T-helper 17 cell (primary cell): ENCODE data around the gene DCST1. TPM values are rescaled to one million over a fixed set of nuclear protein-coding genes. Genes with fewer than 3 reads are reported as not detected.

Experiments
- total RNA-seq, 4 donors: library from RNA in 2 of 4; stranded (reverse) in 2 of 4; gene quantifications; one replicate each; pipeline ENCODE4 v1.2.3 and lab custom pipeline; 2022 to 2026

Gene DCST1
- total RNA-seq, 2 donors from 2014 or later = 0.23 to 0.57 TPM

Other genes starting within 250 kb of the DCST1 start
- gene KCNN3, start 163.5 kb upstream of the DCST1 start, total RNA-seq = under 1 TPM; 0.12 to 0.29 TPM
- gene PMVK, start 97.1 kb upstream of the DCST1 start, total RNA-seq = 10 to 100 TPM; 19.0 to 19.9 TPM
- 100 to 1,000 TPM; 634 to 767 TPM for gene PBXIP1, start 77.7 kb upstream of the DCST1 start, total RNA-seq
- 10 to 100 TPM; 34.7 to 45.1 TPM for gene PYGO2, start 72.0 kb upstream of the DCST1 start, total RNA-seq
- 100 to 1,000 TPM in 1 of 2 donors, 10 to 100 TPM in 1; 99.5 to 105 TPM for gene SHC1, start 63.1 kb upstream of the DCST1 start, total RNA-seq
- gene CKS1B, start 59.1 kb upstream of the DCST1 start, total RNA-seq = 1 to 10 TPM; 9.3 to 9.4 TPM
- 10 to 100 TPM; 33.2 to 34.7 TPM for gene FLAD1, start 50.5 kb upstream of the DCST1 start, total RNA-seq
- gene LENEP, start 40.2 kb upstream of the DCST1 start, total RNA-seq = not detected
- gene ZBTB7B, start 31.0 kb upstream of the DCST1 start, total RNA-seq = 10 to 100 TPM; 63.8 to 73.6 TPM
- 1 to 10 TPM in 1 of 2 donors, under 1 TPM in 1; 0.94 to 1.3 TPM for gene DCST2, start within 50 bp of the DCST1 start, total RNA-seq
- 10 to 100 TPM; 30.3 to 33.8 TPM for gene ADAM15, start 17.5 kb downstream of the DCST1 start, total RNA-seq
- 1 to 10 TPM; 2.6 to 4.9 TPM for gene EFNA4, start 29.9 kb downstream of the DCST1 start, total RNA-seq
- 1 to 10 TPM in 1 of 2 donors, under 1 TPM in 1; 0.29 to 1.3 TPM for gene EFNA3, start 45.0 kb downstream of the DCST1 start, total RNA-seq
- gene EFNA1, start 94.1 kb downstream of the DCST1 start, total RNA-seq = 1 to 10 TPM in 1 of 2 donors, not detected in 1; 1.0 TPM
- gene SLC50A1, start 102.0 kb downstream of the DCST1 start, total RNA-seq = 10 to 100 TPM; 25.6 to 27.8 TPM
- gene DPM3, start 106.7 kb downstream of the DCST1 start, total RNA-seq = 10 to 100 TPM; 32.1 to 36.0 TPM
- gene KRTCAP2, start 139.5 kb downstream of the DCST1 start, total RNA-seq = 100 to 1,000 TPM; 110 to 127 TPM
- 10 to 100 TPM in 1 of 2 donors, 1 to 10 TPM in 1; 9.8 to 12.7 TPM for gene TRIM46, start 140.0 kb downstream of the DCST1 start, total RNA-seq
- gene THBS3, start 174.1 kb downstream of the DCST1 start, total RNA-seq = 10 to 100 TPM; 34.6 to 38.4 TPM
- gene MTX1, start 174.9 kb downstream of the DCST1 start, total RNA-seq = 10 to 100 TPM; 20.7 to 28.5 TPM
- gene ENTREP3, start 221.7 kb downstream of the DCST1 start, total RNA-seq = 1 to 10 TPM; 8.6 to 9.3 TPM
- gene SCAMP3, start 228.5 kb downstream of the DCST1 start, total RNA-seq = 10 to 100 TPM; 60.1 to 69.4 TPM
- 10 to 100 TPM; 54.8 to 57.8 TPM for gene CLK2, start 239.7 kb downstream of the DCST1 start, total RNA-seq
- 1 to 10 TPM; 1.3 to 1.5 TPM for gene HCN3, start 243.6 kb downstream of the DCST1 start, total RNA-seq